CD14-positive monocyte (primary cell): ENCODE data around the gene PNKP. TPM values are rescaled to one million over a fixed set of nuclear protein-coding genes. Genes with fewer than 3 reads are reported as not detected.

ENCODE experiments used
- DNase-seq, 3 donors: peaks; one replicate each; pipeline ENCODE4 v3.0.0-alpha.2; 2011 to 2022
- H2AFZ ChIP-seq: 2 replicates; pipeline ENCODE4 v1.6.0; 2012; ENCODE audit warnings: mild to moderate bottlenecking, low read depth, low read length, inconsistent platforms; ENCODE audit not compliant: insufficient read depth, poor library complexity, severe bottlenecking
- H3K27ac ChIP-seq, 2 donors: 1 replicate in 1 of 2; 2 replicates in 1 of 2; pipeline ENCODE4 v1.5.1; 2012 to 2013; ENCODE audit warnings: low read length in 2 of 2, control low read depth in 1 of 2, inconsistent platforms in 1 of 2, low read depth in 1 of 2, mild to moderate bottlenecking in 1 of 2
- H3K27me3 ChIP-seq, 2 donors: one replicate each; pipeline versions ENCODE4 v1.6.0 to v1.6.1; 2011 to 2013; ENCODE audit warnings: low read length in 2 of 2; ENCODE audit not compliant: control insufficient read depth in 2 of 2, insufficient read depth in 2 of 2
- H3K36me3 ChIP-seq, 2 donors: replicated peaks in 1 of 2; 1 replicate in 1 of 2; 2 replicates in 1 of 2; pipeline versions ENCODE4 v1.5.1 to v1.6.1; 2012 to 2013; ENCODE audit warnings: low read length in 2 of 2, control low read depth in 1 of 2, inconsistent platforms in 1 of 2, mild to moderate bottlenecking in 1 of 2; ENCODE audit not compliant: insufficient read depth in 2 of 2, control insufficient read depth in 1 of 2
- H3K4me1 ChIP-seq, 2 donors: 1 replicate in 1 of 2; 2 replicates in 1 of 2; pipeline versions ENCODE4 v1.5.1 to v1.6.1; 2012 to 2013; ENCODE audit warnings: low read length in 2 of 2, control low read depth in 1 of 2, inconsistent platforms in 1 of 2, mild to moderate bottlenecking in 1 of 2, moderate library complexity in 1 of 2; ENCODE audit not compliant: insufficient read depth in 2 of 2, control insufficient read depth in 1 of 2
- H3K4me2 ChIP-seq: replicated peaks from 2 replicates; pipeline ENCODE3; 2012; ENCODE audit warnings: low read length, moderate library complexity, mild to moderate bottlenecking; ENCODE audit not compliant: poor library complexity, severe bottlenecking; ENCODE audit errors: extremely low read depth
- H3K4me3 ChIP-seq, 3 experiments: fragments of 200-600 bp in 1 of 3; sonication (generic) in 1 of 3; replicated peaks in 1 of 3; 1 replicate in 2 of 3; 2 replicates in 1 of 3; pipeline ENCODE4 v1.5.1; 2011 to 2013; ENCODE audit warnings: low read length in 3 of 3, mild to moderate bottlenecking in 3 of 3, control low read depth in 2 of 3, low read depth in 2 of 3, inconsistent platforms in 1 of 3, moderate library complexity in 1 of 3
- H3K79me2 ChIP-seq: 2 replicates; pipeline ENCODE4 v1.6.0; 2012; ENCODE audit warnings: mild to moderate bottlenecking, control low read depth, inconsistent platforms, low read length, moderate library complexity; ENCODE audit not compliant: insufficient read depth
- H3K9ac ChIP-seq: 2 replicates; pipeline ENCODE4 v1.6.0; 2017; ENCODE audit warnings: low read length, mild to moderate bottlenecking; ENCODE audit not compliant: insufficient read depth, poor library complexity, severe bottlenecking
- H3K9me3 ChIP-seq, 2 donors: replicated peaks in 1 of 2; 1 replicate in 1 of 2; 2 replicates in 1 of 2; pipeline versions ENCODE4 v1.5.1 to v1.6.1; 2012 to 2013; ENCODE audit warnings: low read length in 2 of 2, control low read depth in 1 of 2; ENCODE audit not compliant: control insufficient read depth in 1 of 2, insufficient read depth in 1 of 2
- H4K20me1 ChIP-seq: 2 replicates; pipeline ENCODE4 v1.6.0; 2012; ENCODE audit warnings: mild to moderate bottlenecking, low read length, control low read depth, moderate library complexity; ENCODE audit not compliant: insufficient read depth
- H3K27ac Mint-ChIP-seq, 7 donors: one replicate each; pipeline ENCODE4 v1.8.0; 2020; ENCODE audit warnings: mild to moderate bottlenecking in 7 of 7, mixed read lengths in 7 of 7, moderate library complexity in 6 of 7, inconsistent platforms in 2 of 7
- H3K27me3 Mint-ChIP-seq, 3 donors: one replicate each; pipeline ENCODE4 v1.8.0; 2021 to 2022; ENCODE audit warnings: low read depth in 3 of 3, mild to moderate bottlenecking in 3 of 3, mixed read lengths in 3 of 3, moderate library complexity in 3 of 3, inconsistent platforms in 1 of 3
- H3K36me3 Mint-ChIP-seq, 2 donors: one replicate each; pipeline ENCODE4 v1.8.0; 2020; ENCODE audit warnings: mixed read lengths in 2 of 2, inconsistent platforms in 1 of 2, mild to moderate bottlenecking in 1 of 2
- H3K4me1 Mint-ChIP-seq: one replicate; pipeline ENCODE4 v1.8.0; 2020; ENCODE audit warnings: mild to moderate bottlenecking, mixed read lengths
- H3K4me3 Mint-ChIP-seq, 2 donors: one replicate each; pipeline ENCODE4 v1.8.0; 2020; ENCODE audit warnings: mild to moderate bottlenecking in 2 of 2, mixed read lengths in 2 of 2, moderate library complexity in 1 of 2
- H3K9me3 Mint-ChIP-seq, 7 donors: one replicate each; pipeline ENCODE4 v1.8.0; 2020 to 2022; ENCODE audit warnings: mixed read lengths in 7 of 7, mild to moderate bottlenecking in 6 of 7, moderate library complexity in 6 of 7, inconsistent platforms in 2 of 7
- CTCF ChIP-seq: fragments of 200-600 bp; IDR thresholded peaks from one replicate; pipeline ENCODE4 v1.8.0; 2022; ENCODE audit warnings: antibody characterized with exemption, mild to moderate bottlenecking
- WGBS: methylation state at CpG from one replicate; pipeline ENCODE4 v1.1.5; 2013; ENCODE audit warnings: missing lambda C conversion rate; ENCODE audit not compliant: insufficient coverage; 5-methylcytosine and 5-hydroxymethylcytosine counted together
- intact Hi-C, 2 donors: fragments of 100-400 bp; cut with micrococcal nuclease; formaldehyde crosslinking; loops; one replicate each; pipeline versions ENCODE4 v1.15.0 to v1.15.1; 2023
- polyA plus RNA-seq, 3 donors: library from polyadenylated mRNA; depleted of rRNA in 1 of 3; unstranded in 2 of 3; stranded (reverse) in 1 of 3; fragments of 300-500 nt in 2 of 3; fragments of >200 nt in 1 of 3; fragmentation: Illumina TruSeq in 2 of 3; gene quantifications; 1 replicate in 2 of 3; 2 replicates in 1 of 3; pipeline ENCODE4 v1.2.3, GENCODE V29; 2012 to 2021
- small RNA-seq: library from RNA; depleted of rRNA; stranded (forward); fragments of <200 nt; gene quantifications from one replicate; pipeline ENCODE3, GENCODE V24; 2012; ENCODE audit warnings: low read depth; ENCODE audit not compliant: insufficient read length

Gene PNKP
- polyA plus RNA-seq, 3 donors, result 23.0 to 88.6 (median 30.2) TPM

DNA sequence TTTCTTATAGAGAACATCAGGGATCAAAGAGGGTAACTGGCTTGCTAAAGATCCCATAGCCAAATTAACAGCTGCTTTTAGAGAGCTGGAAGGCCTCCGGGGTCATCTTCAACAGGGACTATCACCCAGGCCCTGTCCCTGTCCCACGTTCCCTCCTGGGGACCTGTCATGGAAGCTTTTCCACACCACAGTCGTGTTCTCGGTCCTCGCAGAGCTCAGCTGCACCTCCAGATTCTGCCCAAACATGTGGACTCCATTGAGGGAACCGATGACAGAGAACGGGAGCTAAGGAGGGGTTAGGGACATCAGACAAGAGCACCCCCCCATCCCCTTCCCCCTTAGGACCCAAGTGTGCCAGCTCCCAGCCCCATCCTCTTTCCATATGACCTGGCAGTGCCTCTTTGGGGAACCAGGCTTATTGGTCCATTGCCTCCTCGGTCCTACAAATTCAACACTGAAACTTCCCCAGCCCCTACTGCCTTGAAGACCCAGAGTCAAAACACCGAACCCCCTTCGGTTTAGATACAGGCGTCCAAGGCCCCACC, 54.9 kb downstream of the PNKP start:
- no peaks in the 10 kb centered on the region for H3K36me3 ChIP-seq
- peak overlapping the region; percentile 88 for H2AFZ ChIP-seq
- no peak for TF ChIP-seq CTCF
- H3K4me1 ChIP-seq, result peaks cover 38 to 49% of the 10 kb centered on the region in 2 donors
- no peaks in the 10 kb centered on the region for H3K79me2 ChIP-seq
- Mint-ChIP-seq H3K4me1 (peaks cover 38% of the 10 kb centered on the region), H3K9me3 (no peaks in the 10 kb centered on the region), H3K4me3 (peak overlapping the region; percentile 88 to 95), H3K36me3 (peaks cover 0 to 2% of the 10 kb centered on the region in 2 donors), H3K27me3 (peaks cover 0 to 6% (median 4%) of the 10 kb centered on the region in 3 donors), H3K27ac (peak overlapping the region; percentile 10 to 98 (median 98))
- no peaks in the 10 kb centered on the region for H3K27me3 ChIP-seq
- peak overlapping the region; percentile 59 for H3K9ac ChIP-seq
- intact Hi-C loops, result loop anchor here (2.0 to 5.0 kb wide), 2 partner anchors 55 to 64 kb away; partner anchors contain the start of genes AKT1S1 (in 1 of the 2), PNKP (in 1 of the 2) and TBC1D17 (in 1 of the 2)
- no peak for DNase-seq
- H3K27ac ChIP-seq, result peak overlapping the region; percentile 58 to 86
- H3K4me3 ChIP-seq, result peak overlapping the region; percentile 69 to 95 (median 84)
- H3K9me3 ChIP-seq, result no peaks in the 10 kb centered on the region
- peaks cover 11% of the 10 kb centered on the region for H4K20me1 ChIP-seq
- 45% methylated on average over 10 of the region's 11 CpGs for WGBS
- H3K4me2 ChIP-seq, result peak overlapping the region; percentile 83

GRCh38 chr19:49811328-49811727, 56.0 kb downstream of the PNKP start:
- intact Hi-C loops, result loop anchor here in 1 of 2 donors (5.0 kb wide), 1 partner anchor 56 kb away; the partner anchor contains the start of gene PNKP
- no peak overlapping the region for H3K27ac Mint-ChIP-seq

More at GRCh38 chr19:49811328-49811727, 56.0 kb downstream of the PNKP start:
- no peak overlapping the region for H2AFZ ChIP-seq
- peaks cover 17% of the 10 kb centered on the region for H4K20me1 ChIP-seq
- H3K27ac ChIP-seq, result no peak overlapping the region
- WGBS, result 49% methylated on average over 4 of the region's 6 CpGs
- no peak overlapping the region for H3K4me3 Mint-ChIP-seq
- no peak overlapping the region for H3K9ac ChIP-seq
- TF ChIP-seq CTCF, result no peak
- H3K4me1 Mint-ChIP-seq, result peaks cover 40% of the 10 kb centered on the region
- no peak overlapping the region for H3K4me3 ChIP-seq
- H3K9me3 Mint-ChIP-seq, result no peaks in the 10 kb centered on the region
- H3K27me3 Mint-ChIP-seq, result peaks cover 0 to 4% (median 0%) of the 10 kb centered on the region in 3 donors
- H3K4me1 ChIP-seq, result peaks cover 37 to 51% of the 10 kb centered on the region in 2 donors
- H3K4me2 ChIP-seq, result no peak overlapping the region
- peaks cover 8 to 9% of the 10 kb centered on the region in 2 donors for H3K36me3 Mint-ChIP-seq
- DNase-seq, result no peak
- no peaks in the 10 kb centered on the region for H3K27me3 ChIP-seq
- H3K36me3 ChIP-seq, result peaks cover 3 to 9% of the 10 kb centered on the region in 2 donors
- H3K79me2 ChIP-seq, result no peaks in the 10 kb centered on the region
- H3K9me3 ChIP-seq, result no peaks in the 10 kb centered on the region

Small RNA genes lying within 50 kb of the gene (small RNA-seq; reads per million reads assigned to genes)
- gene MIR4749, result not detected

Other genes starting within 250 kb of the PNKP start
- gene RRAS, start 227.4 kb downstream of the PNKP start, polyA plus RNA-seq, result 10 to 100 TPM; 74.9 to 91.7 (median 80.0) TPM
- gene SCAF1, start 225.4 kb downstream of the PNKP start, polyA plus RNA-seq, result 1 to 10 TPM in 1 of 3 donors, under 1 TPM in 2; 0.39 to 7.5 (median 0.68) TPM
- 100 to 1,000 TPM in 1 of 3 donors, 10 to 100 TPM in 2; 29.8 to 115 (median 41.1) TPM for gene IRF3, start 201.7 kb downstream of the PNKP start, polyA plus RNA-seq
- gene BCL2L12, start 201.6 kb downstream of the PNKP start, polyA plus RNA-seq, result 10 to 100 TPM in 1 of 3 donors, 1 to 10 TPM in 2; 5.7 to 10.3 (median 8.6) TPM
- 10 to 100 TPM; 60.1 to 94.4 (median 74.3) TPM for gene PRMT1, start 190.3 kb downstream of the PNKP start, polyA plus RNA-seq
- 1 to 10 TPM in 1 of 3 donors, not detected in 2; 1.2 TPM for gene ADM5, start 178.0 kb downstream of the PNKP start, polyA plus RNA-seq
- not detected for gene CPT1C, start 176.5 kb downstream of the PNKP start, polyA plus RNA-seq
- under 1 TPM; 0.37 to 0.81 (median 0.51) TPM for gene TSKS, start 104.3 kb downstream of the PNKP start, polyA plus RNA-seq
- 100 to 1,000 TPM in 1 of 3 donors, 10 to 100 TPM in 2; 12.1 to 117 (median 15.1) TPM for gene AP2A1, start 100.6 kb downstream of the PNKP start, polyA plus RNA-seq
- gene FUZ, start 54.3 kb downstream of the PNKP start, polyA plus RNA-seq, result 10 to 100 TPM in 1 of 3 donors, 1 to 10 TPM in 2; 5.3 to 16.7 (median 5.3) TPM
- 10 to 100 TPM; 13.9 to 52.9 (median 18.5) TPM for gene MED25, start 49.3 kb downstream of the PNKP start, polyA plus RNA-seq
- 10 to 100 TPM; 18.3 to 67.9 (median 31.2) TPM for gene PTOV1, start 16.4 kb downstream of the PNKP start, polyA plus RNA-seq
- 10 to 100 TPM in 1 of 3 donors, 1 to 10 TPM in 2; 5.4 to 18.2 (median 6.6) TPM for gene AKT1S1, start 9.8 kb upstream of the PNKP start, polyA plus RNA-seq
- 10 to 100 TPM in 1 of 3 donors, 1 to 10 TPM in 2; 3.1 to 48.2 (median 4.5) TPM for gene TBC1D17, start 10.1 kb upstream of the PNKP start, polyA plus RNA-seq
- gene IL4I1, start 29.3 kb upstream of the PNKP start, polyA plus RNA-seq, result 1 to 10 TPM; 5.6 to 7.6 (median 7.0) TPM
- gene ATF5, start 61.6 kb upstream of the PNKP start, polyA plus RNA-seq, result 10 to 100 TPM in 1 of 3 donors, 1 to 10 TPM in 2; 5.8 to 22.1 (median 6.0) TPM
- 10 to 100 TPM; 32.3 to 62.2 (median 48.6) TPM for gene NUP62, start 61.9 kb upstream of the PNKP start, polyA plus RNA-seq
- gene SIGLEC11, start 93.6 kb upstream of the PNKP start, polyA plus RNA-seq, result 1 to 10 TPM in 1 of 3 donors, under 1 TPM in 2; 0.28 to 2.2 (median 0.67) TPM
- gene VRK3, start 157.8 kb upstream of the PNKP start, polyA plus RNA-seq, result 10 to 100 TPM; 42.8 to 47.3 (median 46.8) TPM
- 1 to 10 TPM in 2 of 3 donors, under 1 TPM in 1; 0.73 to 2.3 (median 1.6) TPM for gene ZNF473, start 158.4 kb upstream of the PNKP start, polyA plus RNA-seq